Measurements from ENCODE around the gene FYN.
"Not testable (repeated sequence)": the region's sequence is repeated elsewhere in the genome, so short reads cannot be mapped to it uniquely, and the experiment has no call there.

Gene FYN

GRCh38 chr6:111873178-111874024 lies at the start of gene FYN:
TSS of gene FYN (minus strand) at chr6:111873452. CDS start at chr6:111720051, 153,401 bp downstream.
- Mint-ChIP-seq H3K27me3 (ENCODE audit: low read depth) (no peaks in the 10 kb centered on the region), H3K9me3 (no peaks in the 10 kb centered on the region), H3K4me1 (ENCODE audit: low read depth) (peaks cover 31% of the 10 kb centered on the region), H3K27ac (peak within 1 kb of the TSS; percentile 95), H3K4me3 (peak within 1 kb of the TSS; percentile 96), H3K36me3 (ENCODE audit: low read depth) (peaks cover 6% of the 10 kb centered on the region)
- peak; percentile 99 for DNase-seq (ENCODE audit: low spot score)

GRCh38 chr6:111922454-111923297 lies 49.4 kb upstream of the FYN start:
- Mint-ChIP-seq H3K4me3 (no peak overlapping the region), H3K27ac (no peak overlapping the region), H3K4me1 (ENCODE audit: low read depth) (peaks cover 27% of the 10 kb centered on the region), H3K36me3 (ENCODE audit: low read depth) (peaks cover 4% of the 10 kb centered on the region), H3K9me3 (no peaks in the 10 kb centered on the region), H3K27me3 (ENCODE audit: low read depth) (no peaks in the 10 kb centered on the region)
- no peak for DNase-seq (ENCODE audit: low spot score)

- Mint-ChIP-seq H3K9me3 (no peaks in the 10 kb centered on the region), H3K27me3 (ENCODE audit: low read depth) (no peaks in the 10 kb centered on the region)
Observed at GRCh38 chr6:111921103-111921502, 47.9 kb upstream of the FYN start.

GRCh38 chr6:111920578-111920977 lies 47.3 kb upstream of the FYN start:
- Mint-ChIP-seq H3K36me3 (ENCODE audit: low read depth) (peaks cover 4% of the 10 kb centered on the region), H3K27me3 (ENCODE audit: low read depth) (no peaks in the 10 kb centered on the region), H3K9me3 (no peaks in the 10 kb centered on the region), H3K27ac (no peak overlapping the region), H3K4me3 (no peak overlapping the region), H3K4me1 (ENCODE audit: low read depth) (peaks cover 27% of the 10 kb centered on the region)
- DNase-seq (ENCODE audit: low spot score), result no peak

More at GRCh38 chr6:111921103-111921502, 47.9 kb upstream of the FYN start:
- peaks cover 27% of the 10 kb centered on the region for H3K4me1 Mint-ChIP-seq (ENCODE audit: low read depth)
- no peak overlapping the region for H3K4me3 Mint-ChIP-seq
- no peak overlapping the region for H3K27ac Mint-ChIP-seq
- H3K36me3 Mint-ChIP-seq (ENCODE audit: low read depth), result peaks cover 4% of the 10 kb centered on the region
- no peak for DNase-seq (ENCODE audit: low spot score)

GRCh38 chr6:111918825-111919224 lies 45.6 kb upstream of the FYN start:
- no peak for DNase-seq (ENCODE audit: low spot score)
- Mint-ChIP-seq H3K9me3 (no peaks in the 10 kb centered on the region), H3K4me3 (no peak overlapping the region), H3K27ac (no peak overlapping the region), H3K27me3 (ENCODE audit: low read depth) (no peaks in the 10 kb centered on the region), H3K36me3 (ENCODE audit: low read depth) (peaks cover 2% of the 10 kb centered on the region), H3K4me1 (ENCODE audit: low read depth) (peaks cover 12% of the 10 kb centered on the region)

GRCh38 chr6:111916747-111917146 lies 43.5 kb upstream of the FYN start:
- Mint-ChIP-seq H3K27ac (no peak overlapping the region), H3K9me3 (no peaks in the 10 kb centered on the region), H3K4me3 (no peak overlapping the region), H3K36me3 (ENCODE audit: low read depth) (no peaks in the 10 kb centered on the region), H3K4me1 (ENCODE audit: low read depth) (no peaks in the 10 kb centered on the region), H3K27me3 (ENCODE audit: low read depth) (no peaks in the 10 kb centered on the region)
- DNase-seq (ENCODE audit: low spot score), result no peak

- DNase-seq (ENCODE audit: low spot score), result no peak
- peaks cover 6% of the 10 kb centered on the region for H3K4me1 Mint-ChIP-seq (ENCODE audit: low read depth)
- H3K9me3 Mint-ChIP-seq, result no peaks in the 10 kb centered on the region
- no peak overlapping the region for H3K27ac Mint-ChIP-seq
- H3K27me3 Mint-ChIP-seq (ENCODE audit: low read depth), result no peaks in the 10 kb centered on the region
- no peaks in the 10 kb centered on the region for H3K36me3 Mint-ChIP-seq (ENCODE audit: low read depth)
- no peak overlapping the region for H3K4me3 Mint-ChIP-seq
Observed at GRCh38 chr6:111914617-111915016, 41.4 kb upstream of the FYN start.

- H3K27me3 Mint-ChIP-seq (ENCODE audit: low read depth), result no peaks in the 10 kb centered on the region
- no peaks in the 10 kb centered on the region for H3K9me3 Mint-ChIP-seq
- no peak overlapping the region for H3K4me3 Mint-ChIP-seq
- DNase-seq (ENCODE audit: low spot score), result no peak
- peaks cover 6% of the 10 kb centered on the region for H3K4me1 Mint-ChIP-seq (ENCODE audit: low read depth)
- no peaks in the 10 kb centered on the region for H3K36me3 Mint-ChIP-seq (ENCODE audit: low read depth)
- H3K27ac Mint-ChIP-seq, result no peak overlapping the region
Observed at GRCh38 chr6:111912904-111913303, 39.7 kb upstream of the FYN start.

GRCh38 chr6:111911428-111911827 lies 38.2 kb upstream of the FYN start:
- peaks cover 6% of the 10 kb centered on the region for H3K4me1 Mint-ChIP-seq (ENCODE audit: low read depth)
- H3K27ac Mint-ChIP-seq, result no peak overlapping the region
- H3K27me3 Mint-ChIP-seq (ENCODE audit: low read depth), result no peaks in the 10 kb centered on the region
- H3K4me3 Mint-ChIP-seq, result no peak overlapping the region
- no peaks in the 10 kb centered on the region for H3K9me3 Mint-ChIP-seq
- no peaks in the 10 kb centered on the region for H3K36me3 Mint-ChIP-seq (ENCODE audit: low read depth)
- no peak for DNase-seq (ENCODE audit: low spot score)

- no peak for DNase-seq (ENCODE audit: low spot score)
- Mint-ChIP-seq H3K27ac (no peak overlapping the region), H3K4me3 (no peak overlapping the region), H3K4me1 (ENCODE audit: low read depth) (peaks cover 6% of the 10 kb centered on the region), H3K9me3 (no peaks in the 10 kb centered on the region), H3K27me3 (ENCODE audit: low read depth) (no peaks in the 10 kb centered on the region), H3K36me3 (ENCODE audit: low read depth) (no peaks in the 10 kb centered on the region)
Observed at GRCh38 chr6:111909238-111909637, 36.0 kb upstream of the FYN start.

- not testable (repeated sequence) for H3K27ac Mint-ChIP-seq; H3K9me3 Mint-ChIP-seq; DNase-seq (ENCODE audit: low spot score); H3K27me3 Mint-ChIP-seq (ENCODE audit: low read depth); H3K4me3 Mint-ChIP-seq; H3K4me1 Mint-ChIP-seq (ENCODE audit: low read depth); H3K36me3 Mint-ChIP-seq (ENCODE audit: low read depth)
Observed at GRCh38 chr6:111908365-111908764, 35.1 kb upstream of the FYN start.

- no peaks in the 10 kb centered on the region for H3K36me3 Mint-ChIP-seq (ENCODE audit: low read depth)
- H3K4me1 Mint-ChIP-seq (ENCODE audit: low read depth), result no peaks in the 10 kb centered on the region
- no peak overlapping the region for H3K4me3 Mint-ChIP-seq
- no peak overlapping the region for H3K27ac Mint-ChIP-seq
- peaks cover 5% of the 10 kb centered on the region for H3K9me3 Mint-ChIP-seq
- DNase-seq (ENCODE audit: low spot score), result no peak
- no peaks in the 10 kb centered on the region for H3K27me3 Mint-ChIP-seq (ENCODE audit: low read depth)
Observed at GRCh38 chr6:111900735-111901134, 27.5 kb upstream of the FYN start.

GRCh38 chr6:111899531-111899930 lies 26.3 kb upstream of the FYN start:
- no peak overlapping the region for H3K27ac Mint-ChIP-seq
- DNase-seq (ENCODE audit: low spot score), result no peak

GRCh38 chr6:111898452-111898851 lies 25.2 kb upstream of the FYN start:
- no peak overlapping the region for H3K27ac Mint-ChIP-seq
- no peaks in the 10 kb centered on the region for H3K27me3 Mint-ChIP-seq (ENCODE audit: low read depth)
- H3K9me3 Mint-ChIP-seq, result peaks cover 5% of the 10 kb centered on the region
- no peaks in the 10 kb centered on the region for H3K4me1 Mint-ChIP-seq (ENCODE audit: low read depth)
- no peak overlapping the region for H3K4me3 Mint-ChIP-seq
- DNase-seq (ENCODE audit: low spot score), result no peak
- H3K36me3 Mint-ChIP-seq (ENCODE audit: low read depth), result no peaks in the 10 kb centered on the region

More at GRCh38 chr6:111899531-111899930, 26.3 kb upstream of the FYN start:
- no peaks in the 10 kb centered on the region for H3K4me1 Mint-ChIP-seq (ENCODE audit: low read depth)
- no peaks in the 10 kb centered on the region for H3K27me3 Mint-ChIP-seq (ENCODE audit: low read depth)
- no peak overlapping the region for H3K4me3 Mint-ChIP-seq
- H3K9me3 Mint-ChIP-seq, result peaks cover 5% of the 10 kb centered on the region
- no peaks in the 10 kb centered on the region for H3K36me3 Mint-ChIP-seq (ENCODE audit: low read depth)

All from T-helper 2 cell treated with Interferon-gamma antibody and Interleukin-4, amounts not matched to agents 5 μg/mL and 100 μg/mL, for 36 hours (primary cell).